ENCODE data around the gene ATG4C. TPM values are rescaled to one million over a fixed set of nuclear protein-coding genes. Genes with fewer than 3 reads are reported as not detected.

The ATG4C gene
- total RNA-seq, 6 experiments from 2014 or later: 9.4 to 11.7 (median 10.6) TPM

- DNase-seq: no peak
- H3K27ac Mint-ChIP-seq: no peak overlapping the region
- no peak for TF ChIP-seq CTCF (IDR thresholded peaks at IDR 0.05)
- H3K4me1 Mint-ChIP-seq (ENCODE audit: low read depth): no peaks in the 10 kb centered on the region
- no peaks in the 10 kb centered on the region for H3K36me3 Mint-ChIP-seq (ENCODE audit: low read depth)
- no peak overlapping the region for H3K4me3 Mint-ChIP-seq
- H3K9me3 Mint-ChIP-seq: no peaks in the 10 kb centered on the region
- H3K27me3 Mint-ChIP-seq (ENCODE audit: insufficient read depth): no peaks in the 10 kb centered on the region
Measured at GRCh38 chr1:62834400-62834961, 50.5 kb downstream of the ATG4C start.

DNA sequence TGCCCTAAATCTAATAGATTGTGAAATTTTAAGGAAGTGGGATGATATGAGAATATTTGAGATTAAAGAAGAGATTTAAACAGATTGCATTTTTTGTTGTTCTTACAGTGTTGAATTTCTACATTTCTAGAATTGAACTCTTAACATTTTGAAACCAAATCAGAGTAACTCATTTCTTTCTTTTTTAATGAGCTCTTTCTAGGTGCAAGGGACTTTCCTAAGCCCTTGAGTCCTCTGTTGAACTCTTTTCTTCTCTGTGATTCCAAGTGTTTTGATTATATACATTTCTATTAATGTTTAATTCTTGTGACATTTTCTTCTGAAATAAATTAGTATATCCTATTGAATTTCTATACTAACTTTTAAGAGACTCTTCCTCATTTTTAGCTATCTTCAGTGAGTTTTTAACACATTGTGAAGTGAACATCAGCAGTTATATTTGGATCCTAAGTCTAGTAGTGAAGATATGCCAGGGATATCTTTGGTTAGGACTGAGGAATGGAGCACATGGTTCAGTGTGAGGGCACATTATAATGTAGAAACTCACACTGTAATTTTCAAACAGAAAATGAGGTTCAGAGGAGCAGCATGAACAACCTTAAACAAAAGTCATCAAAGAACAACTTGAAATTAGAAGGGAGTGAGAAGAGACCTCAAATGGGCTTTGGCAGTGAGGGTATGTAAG is 53.1 kb downstream of the ATG4C start:
- Mint-ChIP-seq H3K4me1 (ENCODE audit: low read depth) (no peaks in the 10 kb centered on the region), H3K4me3 (no peak overlapping the region), H3K27ac (no peak overlapping the region), H3K27me3 (ENCODE audit: insufficient read depth) (no peaks in the 10 kb centered on the region), H3K36me3 (ENCODE audit: low read depth) (no peaks in the 10 kb centered on the region), H3K9me3 (no peaks in the 10 kb centered on the region)
- no peak for DNase-seq
- no peak for TF ChIP-seq CTCF (IDR thresholded peaks at IDR 0.05)

GRCh38 chr1:62840555-62840954 is 56.6 kb downstream of the ATG4C start:
- no peaks in the 10 kb centered on the region for H3K9me3 Mint-ChIP-seq
- TF ChIP-seq CTCF (IDR thresholded peaks at IDR 0.05): no peak
- no peaks in the 10 kb centered on the region for H3K27me3 Mint-ChIP-seq (ENCODE audit: insufficient read depth)
- no peak overlapping the region for H3K4me3 Mint-ChIP-seq
- no peak overlapping the region for H3K27ac Mint-ChIP-seq
- H3K36me3 Mint-ChIP-seq (ENCODE audit: low read depth): no peaks in the 10 kb centered on the region
- no peak for DNase-seq
- H3K4me1 Mint-ChIP-seq (ENCODE audit: low read depth): no peaks in the 10 kb centered on the region

DNA sequence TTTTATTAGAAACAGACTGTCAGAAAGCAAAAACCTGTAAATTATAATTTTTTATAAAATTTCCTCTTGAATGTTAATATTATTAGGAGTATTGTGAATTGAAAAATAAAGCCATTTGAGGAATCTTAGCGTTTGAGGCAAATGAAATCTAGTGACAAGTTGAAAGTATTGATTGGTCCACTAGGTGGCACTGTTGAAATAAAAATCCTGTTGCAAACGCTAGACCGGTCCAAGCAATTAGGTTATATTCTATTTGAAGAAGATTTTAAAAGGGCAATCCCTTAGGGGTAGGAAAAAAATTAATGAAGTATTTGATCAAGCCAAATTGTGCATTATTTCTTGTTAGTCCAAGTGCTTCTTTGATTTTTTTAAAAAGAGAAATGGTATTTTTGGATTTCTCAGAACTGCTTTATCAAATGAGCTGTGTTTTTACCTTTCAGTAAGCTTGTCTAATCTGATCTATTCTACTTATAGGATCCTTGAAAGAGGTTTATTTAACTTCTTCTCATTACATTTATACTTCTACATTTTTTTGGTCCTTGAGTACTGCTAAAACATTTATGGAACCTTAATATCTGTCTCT is 57.7 kb downstream of the ATG4C start:
- Mint-ChIP-seq H3K4me1 (ENCODE audit: low read depth) (no peaks in the 10 kb centered on the region), H3K36me3 (ENCODE audit: low read depth) (no peaks in the 10 kb centered on the region), H3K4me3 (no peak overlapping the region), H3K27me3 (ENCODE audit: insufficient read depth) (no peaks in the 10 kb centered on the region), H3K27ac (no peak overlapping the region), H3K9me3 (no peaks in the 10 kb centered on the region)
- DNase-seq: peak; percentile 62
- peak; percentile 94 for TF ChIP-seq CTCF (IDR thresholded peaks at IDR 0.05)

- no peak overlapping the region for H3K27ac Mint-ChIP-seq
- DNase-seq: no peak
Measured at GRCh38 chr1:62844030-62844429, 60.1 kb downstream of the ATG4C start.

More at GRCh38 chr1:62844030-62844429, 60.1 kb downstream of the ATG4C start:
- Mint-ChIP-seq H3K9me3 (no peaks in the 10 kb centered on the region), H3K27me3 (ENCODE audit: insufficient read depth) (no peaks in the 10 kb centered on the region), H3K36me3 (ENCODE audit: low read depth) (no peaks in the 10 kb centered on the region), H3K4me1 (ENCODE audit: low read depth) (no peaks in the 10 kb centered on the region), H3K4me3 (no peak overlapping the region)
- TF ChIP-seq CTCF (IDR thresholded peaks at IDR 0.05): no peak
